Measurements from ENCODE around the gene CLSTN2.

GRCh38 chr3:140465988-140466387 is 531.0 kb downstream of the CLSTN2 start:
- no peak for TF ChIP-seq POLR2AphosphoS5 (IDR thresholded peaks at IDR 0.05; ENCODE audit: low read depth, low read length)
- TF ChIP-seq REST (IDR thresholded peaks at IDR 0.05; ENCODE audit: insufficient read depth in 1 of 2, low read depth in 2 of 2, low read length in 2 of 2), result no peak
- TF ChIP-seq SIN3A (IDR thresholded peaks at IDR 0.05; ENCODE audit: borderline replicate concordance, insufficient read depth, low read length), result no peak
